H9 (cell line): ENCODE measurements around the gene TRPM4. TPM values are rescaled to one million over a fixed set of nuclear protein-coding genes. Genes with fewer than 3 reads are reported as not detected.

Experiments
- DNase-seq: peaks from one replicate; pipeline ENCODE4 v3.0.0-alpha.2; 2017
- H2AFZ ChIP-seq: one replicate; pipeline ENCODE4 v1.6.1; 2013; ENCODE audit warnings: mild to moderate bottlenecking, low read length, control low read depth, moderate library complexity
- H2AK5ac ChIP-seq: 2 replicates; pipeline ENCODE4 v1.6.1; 2013; ENCODE audit warnings: low read length, control low read depth, mixed read lengths; ENCODE audit not compliant: insufficient read length
- H2BK120ac ChIP-seq: one replicate; pipeline ENCODE4 v1.6.1; 2013; ENCODE audit warnings: low read depth, mild to moderate bottlenecking, low read length, control low read depth, inconsistent platforms; ENCODE audit not compliant: poor library complexity, severe bottlenecking
- H2BK12ac ChIP-seq: 2 replicates; pipeline ENCODE4 v1.6.1; 2013; ENCODE audit warnings: low read length, control low read depth, mixed read lengths, low read depth; ENCODE audit not compliant: insufficient read length
- H2BK15ac ChIP-seq: 2 replicates; pipeline ENCODE4 v1.6.1; 2013; ENCODE audit warnings: low read depth, low read length, control low read depth
- H2BK20ac ChIP-seq: one replicate; pipeline ENCODE4 v1.6.1; 2013; ENCODE audit warnings: low read depth, mild to moderate bottlenecking, low read length, control low read depth, inconsistent platforms; ENCODE audit not compliant: poor library complexity, severe bottlenecking
- H2BK5ac ChIP-seq: 2 replicates; pipeline ENCODE4 v1.6.1; 2013; ENCODE audit warnings: low read length, control low read depth, mixed read lengths; ENCODE audit not compliant: insufficient read length
- H3K14ac ChIP-seq: 2 replicates; pipeline ENCODE4 v1.6.1; 2013; ENCODE audit warnings: low read length, control low read depth; ENCODE audit not compliant: insufficient read depth
- H3K18ac ChIP-seq: 2 replicates; pipeline ENCODE4 v1.6.1; 2013; ENCODE audit warnings: low read depth, mild to moderate bottlenecking, mixed read lengths, low read length, control low read depth; ENCODE audit not compliant: insufficient read length
- H3K23ac ChIP-seq: 2 replicates; pipeline ENCODE4 v1.6.1; 2013; ENCODE audit warnings: low read length, control low read depth, mixed read lengths, low read depth; ENCODE audit not compliant: insufficient read length
- H3K23me2 ChIP-seq: 2 replicates; pipeline ENCODE4 v1.6.1; 2013; ENCODE audit warnings: low read depth, mild to moderate bottlenecking, mixed read lengths, low read length, control low read depth; ENCODE audit not compliant: insufficient read length, poor library complexity, severe bottlenecking
- H3K27ac ChIP-seq: 2 replicates; pipeline ENCODE4 v1.5.1; 2013; ENCODE audit warnings: low read length, control low read depth, mixed read lengths, low read depth; ENCODE audit not compliant: insufficient read length
- H3K27me3 ChIP-seq: 2 replicates; pipeline ENCODE4 v1.6.1; 2013; ENCODE audit warnings: low read length, control low read depth, inconsistent platforms; ENCODE audit not compliant: insufficient read depth
- H3K4ac ChIP-seq: 2 replicates; pipeline ENCODE4 v1.6.1; 2013; ENCODE audit warnings: low read depth, mild to moderate bottlenecking, control low read depth, inconsistent platforms, low read length, moderate library complexity
- H3K4me1 ChIP-seq: 2 replicates; pipeline ENCODE4 v1.6.1; 2013; ENCODE audit warnings: low read length, control low read depth, inconsistent platforms; ENCODE audit not compliant: insufficient read depth
- H3K4me2 ChIP-seq: 2 replicates; pipeline ENCODE4 v1.6.1; 2013; ENCODE audit warnings: low read length, control low read depth, mixed read lengths; ENCODE audit not compliant: insufficient read length, insufficient read depth
- H3K56ac ChIP-seq: 2 replicates; pipeline ENCODE4 v1.6.1; 2013; ENCODE audit warnings: low read depth, mild to moderate bottlenecking, mixed read lengths, low read length, control low read depth; ENCODE audit not compliant: insufficient read length
- H3K79me1 ChIP-seq: 2 replicates; pipeline ENCODE4 v1.6.1; 2013; ENCODE audit warnings: low read depth, mild to moderate bottlenecking, moderate library complexity, low read length, control low read depth, inconsistent platforms; ENCODE audit not compliant: insufficient read depth, poor library complexity, severe bottlenecking
- H3K79me2 ChIP-seq: 2 replicates; pipeline ENCODE4 v1.6.1; 2013; ENCODE audit warnings: low read length, control low read depth, inconsistent platforms; ENCODE audit not compliant: insufficient read depth
- H3K9ac ChIP-seq: 2 replicates; pipeline ENCODE4 v1.6.1; 2013; ENCODE audit warnings: low read length, control low read depth, mixed read lengths; ENCODE audit not compliant: insufficient read length; ENCODE audit errors: extremely low read depth
- H3K9me3 ChIP-seq: one replicate; pipeline ENCODE4 v1.6.1; 2013; ENCODE audit warnings: low read depth, low read length, inconsistent platforms; ENCODE audit not compliant: control insufficient read depth
- H3T11ph ChIP-seq: one replicate; pipeline ENCODE4 v1.6.1; 2013; ENCODE audit warnings: mild to moderate bottlenecking, low read length, control low read depth, inconsistent platforms
- H4K20me1 ChIP-seq: one replicate; pipeline ENCODE4 v1.6.1; 2013; ENCODE audit not compliant: control insufficient read depth, insufficient read length, insufficient read depth
- H4K5ac ChIP-seq: 2 replicates; pipeline ENCODE4 v1.6.1; 2013; ENCODE audit warnings: low read depth, mild to moderate bottlenecking, mixed read lengths, low read length, control low read depth; ENCODE audit not compliant: insufficient read length
- H4K8ac ChIP-seq: replicated peaks from 2 replicates; pipeline ENCODE4 v1.6.1; 2013; ENCODE audit warnings: low read length, control low read depth, mixed read lengths, low read depth; ENCODE audit not compliant: insufficient read length
- H4K91ac ChIP-seq: 2 replicates; pipeline ENCODE4 v1.6.1; 2013; ENCODE audit warnings: low read depth, mild to moderate bottlenecking, moderate library complexity, mixed read lengths, low read length, control low read depth; ENCODE audit not compliant: insufficient read length
- H3K27ac Mint-ChIP-seq, 3 experiments: 2 replicates in 2 of 3; 3 replicates in 1 of 3; pipeline ENCODE4 v1.8.0; 2020 to 2021; ENCODE audit warnings: mixed read lengths in 3 of 3, mild to moderate bottlenecking in 1 of 3, moderate library complexity in 1 of 3
- H3K27me3 Mint-ChIP-seq: 2 replicates; pipeline ENCODE4 v1.8.0; 2021; ENCODE audit warnings: low read depth, mild to moderate bottlenecking, moderate library complexity, mixed read lengths
- H3K36me3 Mint-ChIP-seq, 3 experiments: 2 replicates in 2 of 3; 3 replicates in 1 of 3; pipeline ENCODE4 v1.8.0; 2020 to 2021; ENCODE audit warnings: low read depth in 3 of 3, mixed read lengths in 3 of 3; ENCODE audit not compliant: insufficient read depth in 1 of 3
- H3K4me1 Mint-ChIP-seq, 2 experiments: 2 replicates each; pipeline ENCODE4 v1.8.0; 2020; ENCODE audit warnings: mixed read lengths in 2 of 2
- H3K4me3 Mint-ChIP-seq, 2 experiments: 2 replicates in 1 of 2; 3 replicates in 1 of 2; pipeline ENCODE4 v1.8.0; 2020 to 2021; ENCODE audit warnings: mild to moderate bottlenecking in 2 of 2, mixed read lengths in 2 of 2, moderate library complexity in 1 of 2
- H3K9me3 Mint-ChIP-seq, 2 experiments: 2 replicates in 1 of 2; 3 replicates in 1 of 2; pipeline ENCODE4 v1.8.0; 2020; ENCODE audit warnings: mild to moderate bottlenecking in 2 of 2, mixed read lengths in 2 of 2, moderate library complexity in 1 of 2
- CTCF ChIP-seq: fragments of 200-600 bp; sonication (generic); conservative IDR thresholded peaks from 3 replicates; pipeline ENCODE4 v1.8.0; 2021; ENCODE audit warnings: antibody characterized with exemption, mild to moderate bottlenecking
- WGBS: extraction: QIAGEN DNeasy Blood & Tissue Kit; methylation state at CpG from one replicate; pipeline ENCODE4 v1.1.7; 2013; ENCODE audit warnings: missing lambda C conversion rate, low lambda C conversion rate, mixed read lengths; ENCODE audit not compliant: insufficient read length; ENCODE audit errors: extremely low coverage; 5-methylcytosine and 5-hydroxymethylcytosine counted together
- total RNA-seq: library from RNA; stranded (reverse); gene quantifications from 2 replicates; pipeline ENCODE4 v1.2.1, GENCODE V29; 2021

TRPM4 gene
- total RNA-seq, 1 experiment from 2014 or later, result 6.9 TPM

GRCh38 chr19:49148784-49149651, 8.6 kb upstream of the TRPM4 start:
- Histone ChIP-seq H3K79me2 (no peaks in the 10 kb centered on the region), H3K27me3 (no peaks in the 10 kb centered on the region; the same call in 1 of the 2 replicates), H3K18ac (peak overlapping the region; percentile 5), H3K79me1 (no peaks in the 10 kb centered on the region), H2BK20ac (no peak overlapping the region), H2BK120ac (no peak overlapping the region), H3K4me1 (no peaks in the 10 kb centered on the region), H2BK5ac (no peak overlapping the region), H3K14ac (no peak overlapping the region), H4K20me1 (no peaks in the 10 kb centered on the region), H3K4ac (no peak overlapping the region), H2AFZ (no peak overlapping the region), H2BK12ac (no peak overlapping the region), H3K23me2 (peaks cover 17% of the 10 kb centered on the region), H3K56ac (no peak overlapping the region), H3K9me3 (no peaks in the 10 kb centered on the region), H4K8ac (no peak overlapping the region), H3K27ac (no peak overlapping the region), H4K5ac (no peak overlapping the region), H2BK15ac (no peak overlapping the region), H4K91ac (no peak overlapping the region), H2AK5ac (no peak overlapping the region), H3T11ph (no peak overlapping the region), H3K4me2 (peak overlapping the region; percentile 57), H3K23ac (no peak overlapping the region), H3K9ac (peak overlapping the region; percentile 5)
- no peak for TF ChIP-seq CTCF
- WGBS, result no CpG with 5 or more reads among the region's 49 CpGs
- H3K4me3 Mint-ChIP-seq, result peak overlapping the region; percentile 87 to 96
- peaks cover 21 to 47% of the 10 kb centered on the region in 2 experiments for H3K4me1 Mint-ChIP-seq
- peak overlapping the region in 2 of 3 experiments; percentile 90 to 96; a peak in 6 of 7 replicates for H3K27ac Mint-ChIP-seq
- peaks cover 21% of the 10 kb centered on the region for H3K27me3 Mint-ChIP-seq
- peak; percentile 99 for DNase-seq
- H3K36me3 Mint-ChIP-seq, result peaks cover 0 to 5% (median 0%) of the 10 kb centered on the region in 3 experiments; a peak in 3 of 7 replicates
- H3K9me3 Mint-ChIP-seq, result no peaks in the 10 kb centered on the region; a peak in 1 of 5 replicates
